ENCODE results near the gene COL11A2.

GRCh38 chr6:33163540-33163939, 28.7 kb downstream of the COL11A2 start:
- TF ChIP-seq CTCF (IDR thresholded peaks at IDR 0.05; ENCODE audit: extremely low read depth in 1 of 2, insufficient read depth in 1 of 2, low read depth in 1 of 2, low read length in 2 of 2) (no peak), EZH2 (IDR thresholded peaks at IDR 0.05; ENCODE audit: borderline replicate concordance, low read depth, low read length, severe bottlenecking) (no peak), POLR2A (IDR thresholded peaks at IDR 0.05; ENCODE audit: low read depth, low read length) (no peak), GATA2 (IDR thresholded peaks at IDR 0.05; ENCODE audit: insufficient read depth, insufficient read length, low read depth, low read length) (no peak)

All from endothelial cell of umbilical vein (primary cell).